Heart left ventricle (tissue), 16 donors: ENCODE data around the gene CBX8. TPM values are rescaled to one million over a fixed set of nuclear protein-coding genes. Genes with fewer than 3 reads are reported as not detected.

Source experiments
- ATAC-seq, 4 donors: fragments of 200-7000 bp; cut with Tn5 transposase; one replicate each; pipeline ENCODE4 v1.9.1; 2020 to 2022; ENCODE audit warnings: moderate library complexity in 4 of 4, mild to moderate bottlenecking in 3 of 4, moderate number of reproducible peaks in 1 of 4
- DNase-seq, 5 donors: peaks; one replicate each; pipeline ENCODE4 v3.0.0-alpha.2; 2020
- H3K27ac ChIP-seq, 12 donors: fragments of 200-600 bp; sonication (generic) in 4 of 12; one replicate each; pipeline versions ENCODE4 v1.5.0 to v1.8.0; 2016 to 2022; ENCODE audit warnings: mild to moderate bottlenecking in 2 of 12
- H3K27me3 ChIP-seq, 9 donors: fragments of 200-600 bp; sonication (generic) in 2 of 9; one replicate each; pipeline versions ENCODE4 v1.5.1 to v1.8.0; 2016 to 2022; ENCODE audit warnings: mild to moderate bottlenecking in 3 of 9
- H3K36me3 ChIP-seq, 9 donors: fragments of 200-600 bp; sonication (generic) in 2 of 9; one replicate each; pipeline versions ENCODE4 v1.5.0 to v1.8.0; 2018 to 2022; ENCODE audit warnings: mild to moderate bottlenecking in 2 of 9
- H3K4me1 ChIP-seq, 12 donors: fragments of 200-600 bp; sonication (generic) in 4 of 12; one replicate each; pipeline versions ENCODE4 v1.5.0 to v1.8.0; 2016 to 2022; ENCODE audit warnings: mild to moderate bottlenecking in 3 of 12
- H3K4me3 ChIP-seq, 12 donors: fragments of 200-600 bp; sonication (generic) in 4 of 12; one replicate each; pipeline versions ENCODE4 v1.5.0 to v1.8.0; 2017 to 2022; ENCODE audit warnings: mild to moderate bottlenecking in 9 of 12, moderate library complexity in 4 of 12
- H3K9me3 ChIP-seq, 12 donors: fragments of 200-600 bp; sonication (generic) in 4 of 12; one replicate each; pipeline versions ENCODE4 v1.5.0 to v1.8.0; 2016 to 2022; ENCODE audit warnings: mild to moderate bottlenecking in 1 of 12
- CTCF ChIP-seq, 12 donors: fragments of 200-600 bp; sonication (generic) in 4 of 12; IDR thresholded peaks; one replicate each; pipeline versions ENCODE4 v1.5.0 to v1.8.0; 2018 to 2022; ENCODE audit warnings: antibody characterized with exemption in 12 of 12, mild to moderate bottlenecking in 5 of 12
- POLR2A ChIP-seq, 2 donors: fragments of 450-650 bp; IDR thresholded peaks; one replicate each; pipeline ENCODE4 v1.6.1; 2017; ENCODE audit warnings: antibody characterized with exemption in 2 of 2, mild to moderate bottlenecking in 2 of 2, moderate library complexity in 2 of 2
- whole genome bisulfite sequencing, 4 donors: extraction: QIAGEN DNeasy Blood & Tissue Kit in 2 of 4; methylation state at CpG; one replicate each; pipeline versions ENCODE4 v1.1.5 to v1.1.7; 2013 to 2018; 5-methylcytosine and 5-hydroxymethylcytosine counted together
- intact Hi-C, 10 donors: fragments of 100-400 bp; cut with DNase I; formaldehyde crosslinking; loops; one replicate each; pipeline versions ENCODE4 v1.11.1 to v1.14.2; 2022
- polyA plus RNA-seq, 2 donors: library from polyadenylated mRNA; stranded (reverse); fragments of 200-250 nt; gene quantifications; one replicate each; pipeline ENCODE4 v1.2.3, GENCODE V29; 2013
- total RNA-seq, 9 donors: library from RNA; depleted of rRNA in 2 of 9; stranded (reverse); fragments of >200 nt in 2 of 9; fragmentation: NEBNext Ultra II Directional in 3 of 9; extraction: Animal tissue kit (Norgen Biotek cat#: 25700) in 3 of 9; gene quantifications; one replicate each; pipeline versions ENCODE4 v1.1.0 to v1.2.4, GENCODE V29; 2016 to 2023
- donor health status: ischemic (EF 13 %, LVEDD 7.1; RV severe dilation, severe dysfunction).
- donor health status: healthy with polysubstance abuse.
- donor health status: DM: no; HTN: yes; CAD: no.
- donor health status: DM: no; HTN: no; CAD: no.
- donor health status: ischemic (EF 25% LVEDD 6.9; RV normal size, moderate dysfunction).
- donor health status: ischemic (EF 25% LVEDD 5.7; RV mildly dilated, moderate dysfunction).
- donor health status: healthy.
- donor health status: DM: yes; HTN: yes; CAD: no.
- donor health status: ischemic (EF 35%, LVEDD 5.7; RV mildly dilated, moderate dysfunction).
- donor health status: nonischemic (EF 11% LVEDD 7.7; RV severe dilation, severe dysfunction).
- donor health status: DM: yes; HTN: yes; CAD: no.
- donor health status: PGD.
- donor health status: ischemic (EF 29% LVEDD 5.4; RV normal size, mild dysfunction).
- donor health status: nonischemic (EF 23%, LVEDD 6.1; RV moderate dilation, normal function).

Gene CBX8
- total and polyA plus RNA-seq, 11 donors: 1.5 to 9.2 (median 5.1) TPM

GRCh38 chr17:79754370-79754769 is 42.5 kb downstream of the CBX8 start:
- peaks cover 4 to 69% (median 33%) of the 10 kb centered on the region in 9 donors for H3K27me3 ChIP-seq
- no peaks in the 10 kb centered on the region for H3K9me3 ChIP-seq
- H3K27ac ChIP-seq: no peak overlapping the region
- intact Hi-C loops: no loop called here
- no peak for ATAC-seq
- no peak overlapping the region for H3K4me3 ChIP-seq
- H3K4me1 ChIP-seq: no peaks in the 10 kb centered on the region
- WGBS, 4 donors: 79 to 85% (median 82%) methylated on average over 12 of the region's 12 CpGs
- no peaks in the 10 kb centered on the region for H3K36me3 ChIP-seq
- no peak for TF ChIP-seq CTCF (IDR thresholded peaks at IDR 0.05)
- no peak for TF ChIP-seq POLR2A (IDR thresholded peaks at IDR 0.05)
- DNase-seq: no peak

- no peak overlapping the region for H3K27ac ChIP-seq
- H3K4me1 ChIP-seq: peaks cover 0 to 15% (median 3%) of the 10 kb centered on the region in 12 donors
- H3K9me3 ChIP-seq: no peaks in the 10 kb centered on the region
- H3K4me3 ChIP-seq: no peak overlapping the region
- 67 to 76% (median 70%) methylated on average over 13 of the region's 13 CpGs for WGBS, 4 donors
- DNase-seq (peak in 1 of 5 donors; percentile 29), ATAC-seq (no peak)
- H3K36me3 ChIP-seq: no peaks in the 10 kb centered on the region
- TF ChIP-seq CTCF (IDR thresholded peaks at IDR 0.05) (no peak), POLR2A (IDR thresholded peaks at IDR 0.05) (no peak)
- H3K27me3 ChIP-seq: peaks cover 18 to 91% (median 55%) of the 10 kb centered on the region in 9 donors
- intact Hi-C loops: no loop called here
Measured at GRCh38 chr17:79752175-79752574, 44.7 kb downstream of the CBX8 start.

GRCh38 chr17:79750650-79751545 is 46.0 kb downstream of the CBX8 start:
- H3K4me3 ChIP-seq: no peak overlapping the region
- peak in 1 of 5 donors; percentile 13 for DNase-seq
- H3K27ac ChIP-seq: no peak overlapping the region
- no peaks in the 10 kb centered on the region for H3K9me3 ChIP-seq
- ATAC-seq: no peak
- intact Hi-C loops: no loop called here
- 78 to 83% (median 82%) methylated on average over 13 of the region's 13 CpGs for WGBS, 4 donors
- no peak for TF ChIP-seq POLR2A (IDR thresholded peaks at IDR 0.05)
- no peak for TF ChIP-seq CTCF (IDR thresholded peaks at IDR 0.05)
- H3K4me1 ChIP-seq: peaks cover 0 to 21% (median 4%) of the 10 kb centered on the region in 12 donors
- peaks cover 27 to 100% (median 68%) of the 10 kb centered on the region in 9 donors for H3K27me3 ChIP-seq
- no peaks in the 10 kb centered on the region for H3K36me3 ChIP-seq

GRCh38 chr17:79749958-79750357 is 46.9 kb downstream of the CBX8 start:
- intact Hi-C loops: loop anchor here in 7 of 10 donors (5.0 to 10.0 kb wide), 8 partner anchors 45 to 245 kb away; partner anchors contain the start of genes CBX4 (in 2 of the 7) and CBX8 (in 2 of the 7)
- no peak for TF ChIP-seq POLR2A (IDR thresholded peaks at IDR 0.05)
- no peak for TF ChIP-seq CTCF (IDR thresholded peaks at IDR 0.05)
- peaks cover 27 to 94% (median 72%) of the 10 kb centered on the region in 9 donors for H3K27me3 ChIP-seq
- WGBS, 4 donors: 39 to 52% (median 51%) methylated on average over 3 of the region's 3 CpGs
- peaks cover 0 to 21% (median 5%) of the 10 kb centered on the region in 12 donors for H3K4me1 ChIP-seq
- no peak for DNase-seq
- no peaks in the 10 kb centered on the region for H3K36me3 ChIP-seq
- H3K9me3 ChIP-seq: no peaks in the 10 kb centered on the region
- H3K27ac ChIP-seq: no peak overlapping the region
- H3K4me3 ChIP-seq: no peak overlapping the region
- no peak for ATAC-seq
